ENCODE measurements around the gene ZNF674.
"Not testable (repeated sequence)": the region's sequence is repeated elsewhere in the genome, so short reads cannot be mapped to it uniquely, and the experiment has no call there.

ZNF674 gene

GRCh38 chrX:46461660-46462191 lies 83.5 kb downstream of the ZNF674 start:
- peaks cover 17% of the 10 kb centered on the region for H3K4me1 Mint-ChIP-seq
- peak overlapping the region; percentile 17 for H3K4me3 Mint-ChIP-seq
- ATAC-seq, result peak; percentile 82
- H3K27ac Mint-ChIP-seq, result peak overlapping the region; percentile 83
- no peaks in the 10 kb centered on the region for H3K9me3 Mint-ChIP-seq
- peaks cover 42% of the 10 kb centered on the region for H3K36me3 Mint-ChIP-seq
- DNase-seq (ENCODE audit: low spot score in 2 of 2), result no peak

GRCh38 chrX:46460801-46461659 lies 84.2 kb downstream of the ZNF674 start:
- not testable (repeated sequence) for DNase-seq (ENCODE audit: low spot score in 2 of 2); H3K9me3 Mint-ChIP-seq
- Mint-ChIP-seq H3K36me3 (peaks cover 39% of the 10 kb centered on the region), H3K4me1 (peaks cover 17% of the 10 kb centered on the region), H3K4me3 (peak overlapping the region; percentile 17), H3K27ac (peak overlapping the region; percentile 83)
- peak; percentile 19 for ATAC-seq

- Mint-ChIP-seq H3K36me3 (peaks cover 42% of the 10 kb centered on the region), H3K9me3 (no peaks in the 10 kb centered on the region), H3K4me3 (no peak overlapping the region), H3K4me1 (peaks cover 17% of the 10 kb centered on the region), H3K27ac (no peak overlapping the region)
- ATAC-seq (no peak), DNase-seq (ENCODE audit: low spot score in 2 of 2) (no peak)
Measured at GRCh38 chrX:46459603-46460002, 85.6 kb downstream of the ZNF674 start.

GRCh38 chrX:46456125-46456922 lies 88.9 kb downstream of the ZNF674 start:
- DNase-seq (ENCODE audit: low spot score in 2 of 2) (no peak), ATAC-seq (no peak)
- Mint-ChIP-seq H3K4me3 (no peak overlapping the region), H3K9me3 (no peaks in the 10 kb centered on the region), H3K4me1 (peaks cover 7% of the 10 kb centered on the region), H3K27ac (no peak overlapping the region), H3K36me3 (peaks cover 57% of the 10 kb centered on the region)

Data from stimulated activated effector memory CD8-positive, alpha-beta T cell treated with anti-CD3 and anti-CD28 coated beads, Interleukin-12 subunit alpha, Interleukin-12 subunit beta, amount 100 ng/mL, for 72 hours (primary cell).